Keratinocyte (primary cell): ENCODE data around the gene NADSYN1. TPM values are rescaled to one million over a fixed set of nuclear protein-coding genes. Genes with fewer than 3 reads are reported as not detected.
"Not testable (repeated sequence)": the region's sequence is repeated elsewhere in the genome, so short reads cannot be mapped to it uniquely, and the experiment has no call there.

Experiments
- DNase-seq: peaks from one replicate; pipeline ENCODE4 v3.0.0-alpha.2; 2011; ENCODE audit warnings: low read depth, missing footprints, low spot score
- FAIRE-seq: peaks from 2 replicates; lab custom pipeline; 2011; peaks lifted over from hg19 to GRCh38; lab: Jason Lieb, UNC
- H2AFZ ChIP-seq: 2 replicates; pipeline ENCODE4 v1.6.0; 2012; ENCODE audit warnings: low read length, control low read depth, inconsistent platforms; ENCODE audit not compliant: control insufficient read depth
- H3K27ac ChIP-seq: 2 replicates; pipeline ENCODE4 v1.5.1; 2011; ENCODE audit warnings: low read length; ENCODE audit not compliant: control insufficient read depth, insufficient read depth
- H3K27me3 ChIP-seq: 3 replicates; pipeline ENCODE4 v1.6.0; 2011; ENCODE audit warnings: low read length; ENCODE audit not compliant: control insufficient read depth, insufficient read depth; ENCODE audit errors: extremely low read depth
- H3K36me3 ChIP-seq, 2 experiments: 2 replicates in 1 of 2; 3 replicates in 1 of 2; pipeline ENCODE4 v1.5.1; 2011; ENCODE audit warnings: low read length in 2 of 2, mild to moderate bottlenecking in 1 of 2; ENCODE audit not compliant: control insufficient read depth in 2 of 2, insufficient read depth in 2 of 2; ENCODE audit errors: extremely low read depth in 1 of 2
- H3K4me1 ChIP-seq: 3 replicates; pipeline ENCODE4 v1.5.1; 2011; ENCODE audit warnings: low read length; ENCODE audit not compliant: control insufficient read depth, insufficient read depth; ENCODE audit errors: extremely low read depth
- H3K4me2 ChIP-seq: 3 replicates; pipeline ENCODE4 v1.6.0; 2011; ENCODE audit warnings: low read depth, low read length; ENCODE audit not compliant: control insufficient read depth, insufficient read depth; ENCODE audit errors: extremely low read depth
- H3K4me3 ChIP-seq, 3 experiments: fragments of 200-600 bp in 1 of 3; sonication (generic) in 1 of 3; 2 replicates in 2 of 3; 3 replicates in 1 of 3; pipeline ENCODE4 v1.5.1; 2011 to 2016; ENCODE audit warnings: low read length in 3 of 3, mild to moderate bottlenecking in 3 of 3, control low read depth in 2 of 3, inconsistent platforms in 1 of 3, low read depth in 1 of 3, mixed read lengths in 1 of 3, mixed run types in 1 of 3, moderate library complexity in 1 of 3; ENCODE audit not compliant: control insufficient read depth in 2 of 3, insufficient read depth in 2 of 3; ENCODE audit errors: extremely low read depth in 1 of 3
- H3K79me2 ChIP-seq: 2 replicates; pipeline ENCODE4 v1.6.0; 2012; ENCODE audit warnings: low read length; ENCODE audit not compliant: control insufficient read depth, insufficient read depth
- H3K9ac ChIP-seq: 3 replicates; pipeline ENCODE4 v1.6.0; 2011; ENCODE audit warnings: low read length; ENCODE audit not compliant: control insufficient read depth, insufficient read depth; ENCODE audit errors: extremely low read depth
- H3K9me1 ChIP-seq: 3 replicates; pipeline ENCODE4 v1.6.0; 2011; ENCODE audit warnings: low read length; ENCODE audit not compliant: control insufficient read depth, insufficient read depth; ENCODE audit errors: extremely low read depth
- H3K9me3 ChIP-seq: 2 replicates; pipeline ENCODE4 v1.5.1; 2012; ENCODE audit warnings: low read depth, low read length; ENCODE audit not compliant: control insufficient read depth
- H4K20me1 ChIP-seq: 3 replicates; pipeline ENCODE4 v1.6.0; 2011; ENCODE audit warnings: low read length; ENCODE audit not compliant: control insufficient read depth, insufficient read depth; ENCODE audit errors: extremely low read depth
- CTCF ChIP-seq, 3 experiments: IDR thresholded peaks in 1 of 3; conservative IDR thresholded peaks in 1 of 3; optimal IDR thresholded peaks in 1 of 3; 2 replicates in 2 of 3; 3 replicates in 1 of 3; pipeline versions ENCODE3 to v1.5.1; 2011; ENCODE audit warnings: low read length in 3 of 3, mild to moderate bottlenecking in 3 of 3, moderate library complexity in 2 of 3, control low read depth in 1 of 3, inconsistent platforms in 1 of 3; ENCODE audit not compliant: insufficient read depth in 2 of 3; ENCODE audit errors: extremely low read depth in 1 of 3
- EZH2 ChIP-seq: IDR thresholded peaks from one replicate; pipeline ENCODE4 v1.6.1; 2012; ENCODE audit warnings: inconsistent platforms, mild to moderate bottlenecking, low read length, moderate library complexity
- dilution Hi-C: fragments of 300-500 bp; cut with MboI; formaldehyde crosslinking; loops from one replicate; pipeline ENCODE4 v1.7.0; 2020; ENCODE audit warnings: low sequenced_read_pairs; ENCODE audit not compliant: extremely low pct_ligation_motif_present
- polyA plus RNA-seq, 5 experiments: library from polyadenylated mRNA; depleted of rRNA in 3 of 5; stranded (reverse) in 3 of 5; stranded (forward) in 1 of 5; unstranded in 1 of 5; fragments of >200 nt; gene quantifications; 1 replicate in 1 of 5; 2 replicates in 3 of 5; 3 replicates in 1 of 5; pipeline versions ENCODE4 v1.2.1 to v1.2.3, GENCODE V29; 2011 to 2012; ENCODE audit warnings: missing spikeins in 2 of 5, low read depth in 1 of 5, low replicate concordance in 1 of 5

The NADSYN1 gene
- polyA plus RNA-seq, 1 donor (not counting 4 experiments of a cell fraction or from before 2014, with no cell fraction given) = 51.5 TPM

DNA sequence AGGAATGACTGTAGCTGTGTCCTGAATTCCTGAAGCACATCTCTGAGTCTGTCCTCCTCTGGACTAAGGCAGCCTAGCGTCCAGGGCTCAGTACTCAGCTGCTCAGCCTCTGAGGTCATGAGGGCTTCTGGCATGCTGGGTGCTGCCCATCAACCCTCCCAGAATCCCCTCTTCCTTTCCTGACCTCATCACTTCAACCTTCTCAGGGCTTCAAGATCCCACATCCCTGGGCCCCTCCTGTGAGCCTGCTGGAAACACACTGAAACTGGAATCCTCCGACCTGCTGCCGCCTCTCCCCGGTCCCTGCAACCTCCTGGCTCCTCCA is 85.6 kb downstream of the NADSYN1 start:
- dilution Hi-C loops = no loop called here
- no peak overlapping the region for H3K9ac ChIP-seq
- no peaks in the 10 kb centered on the region for H3K36me3 ChIP-seq
- TF ChIP-seq CTCF (optimal IDR thresholded peaks at IDR 0.05 in 1 of 3, IDR thresholded peaks at IDR 0.05 in 1 of 3, conservative IDR thresholded peaks at IDR 0.05 in 1 of 3; ENCODE audit: extremely low read depth in 1 of 3, insufficient read depth in 2 of 3, low read length in 3 of 3) = no peak
- no peak for TF ChIP-seq EZH2
- no peak overlapping the region for H2AFZ ChIP-seq
- FAIRE-seq (no peak), DNase-seq (no peak)
- no peaks in the 10 kb centered on the region for H4K20me1 ChIP-seq
- no peak overlapping the region for H3K4me3 ChIP-seq
- H3K4me2 ChIP-seq = no peak overlapping the region
- H3K27ac ChIP-seq = no peak overlapping the region
- H3K4me1 ChIP-seq = no peaks in the 10 kb centered on the region
- H3K27me3 ChIP-seq = no peaks in the 10 kb centered on the region
- H3K9me3 ChIP-seq = no peaks in the 10 kb centered on the region
- no peaks in the 10 kb centered on the region for H3K9me1 ChIP-seq
- no peaks in the 10 kb centered on the region for H3K79me2 ChIP-seq

- FAIRE-seq = no peak
- no peaks in the 10 kb centered on the region for H3K9me3 ChIP-seq
- dilution Hi-C loops = no loop called here
Observed at GRCh38 chr11:71539017-71539416, 86.0 kb downstream of the NADSYN1 start.

GRCh38 chr11:71539971-71540370 is 87.0 kb downstream of the NADSYN1 start:
- H2AFZ ChIP-seq, H3K27me3 ChIP-seq, H3K27ac ChIP-seq, dilution Hi-C loops, H4K20me1 ChIP-seq, FAIRE-seq, H3K9me1 ChIP-seq, H3K4me3 ChIP-seq, H3K9ac ChIP-seq, H3K9me3 ChIP-seq, H3K36me3 ChIP-seq, H3K4me1 ChIP-seq, H3K4me2 ChIP-seq, H3K79me2 ChIP-seq, DNase-seq: not testable (repeated sequence)

More at GRCh38 chr11:71539017-71539416, 86.0 kb downstream of the NADSYN1 start:
- no peaks in the 10 kb centered on the region for H4K20me1 ChIP-seq
- H3K4me1 ChIP-seq = no peaks in the 10 kb centered on the region
- H2AFZ ChIP-seq = no peak overlapping the region
- no peak overlapping the region for H3K27ac ChIP-seq
- DNase-seq = no peak
- no peak overlapping the region for H3K4me2 ChIP-seq
- no peaks in the 10 kb centered on the region for H3K9me1 ChIP-seq
- H3K36me3 ChIP-seq = no peaks in the 10 kb centered on the region
- no peak overlapping the region for H3K9ac ChIP-seq
- H3K27me3 ChIP-seq = no peaks in the 10 kb centered on the region
- TF ChIP-seq EZH2 (no peak), CTCF (optimal IDR thresholded peaks at IDR 0.05 in 1 of 3, IDR thresholded peaks at IDR 0.05 in 1 of 3, conservative IDR thresholded peaks at IDR 0.05 in 1 of 3; ENCODE audit: extremely low read depth in 1 of 3, insufficient read depth in 2 of 3, low read length in 3 of 3) (no peak)
- no peaks in the 10 kb centered on the region for H3K79me2 ChIP-seq
- no peak overlapping the region for H3K4me3 ChIP-seq

GRCh38 chr11:71540521-71541304 is 87.7 kb downstream of the NADSYN1 start:
- DNase-seq, H3K27me3 ChIP-seq, H3K9me1 ChIP-seq, H3K27ac ChIP-seq, H2AFZ ChIP-seq, dilution Hi-C loops, H3K79me2 ChIP-seq, H3K4me3 ChIP-seq, H3K36me3 ChIP-seq, H3K4me1 ChIP-seq, H3K4me2 ChIP-seq, H3K9ac ChIP-seq, H3K9me3 ChIP-seq, H4K20me1 ChIP-seq, FAIRE-seq: not testable (repeated sequence)
